Measurements from ENCODE around the gene CCDC9B.

DNA sequence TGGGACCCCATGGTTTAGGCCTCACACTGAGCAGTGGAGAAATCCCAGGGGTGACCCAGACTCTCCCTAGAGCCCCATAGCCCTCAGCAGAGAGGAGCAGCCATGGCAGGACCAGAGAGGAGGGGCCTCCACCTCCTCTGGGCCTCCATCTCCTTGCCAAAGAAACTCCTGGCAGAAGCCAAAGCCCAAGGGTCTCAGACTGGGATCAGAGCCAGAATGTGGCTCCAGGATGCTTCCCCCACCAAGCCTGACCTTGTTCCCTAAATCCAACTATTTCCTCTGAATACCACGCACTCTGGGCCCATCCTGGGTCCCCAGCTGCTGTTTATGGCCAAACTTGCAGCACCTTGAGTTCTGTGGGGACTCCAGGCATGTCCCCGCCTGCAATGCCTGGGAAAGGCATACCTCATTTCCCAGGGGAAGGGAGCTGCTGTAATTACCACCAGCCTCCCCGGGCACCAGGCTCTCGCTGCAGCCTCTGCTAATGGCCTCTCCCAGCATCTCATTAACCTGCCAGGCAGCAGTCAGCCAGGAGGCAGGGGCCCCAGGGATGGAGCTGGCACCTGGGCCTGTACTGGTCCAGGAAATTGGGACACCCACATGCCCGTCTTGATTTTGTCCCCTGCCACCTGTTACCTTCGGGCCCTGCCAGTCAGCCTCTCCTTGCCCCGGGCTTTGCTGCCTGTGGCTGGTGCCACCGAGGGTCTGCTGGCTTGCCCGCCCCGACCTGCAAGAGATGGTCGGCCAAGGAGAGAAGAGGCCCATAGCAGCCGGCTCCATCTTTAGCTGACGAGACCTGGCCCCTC, 4.6 kb downstream of the CCDC9B start:
- TF ChIP-seq POLR2A (IDR thresholded peaks at IDR 0.05; ENCODE audit: low read length) (no peak), GATA1 (IDR thresholded peaks at IDR 0.05; ENCODE audit: low read depth, low read length) (no peak)
